Inflammatory macrophage treated with lipopolysaccharide for 4 hours (primary cell): ENCODE results near the gene CCDC167.

ENCODE experiments used
- DNase-seq: peaks from one replicate; pipeline ENCODE4 v3.0.0-alpha.2; 2020

The CCDC167 gene

GRCh38 chr6:37499433-37500293 is at the start of gene CCDC167:
CCDC167 (minus strand) TSS chr6:37499893; CDS start chr6:37499863, 30 bp downstream.
- peak; percentile 98 for DNase-seq

- no peak for DNase-seq
These were observed 49.5 kb upstream of the CCDC167 start for GRCh38 chr6:37549154-37549553.

GRCh38 chr6:37548067-37548674 is 48.5 kb upstream of the CCDC167 start:
- DNase-seq = no peak

- DNase-seq = no peak
These were observed 47.9 kb upstream of the CCDC167 start for GRCh38 chr6:37547564-37548061.

- no peak for DNase-seq
These were observed 46.6 kb upstream of the CCDC167 start for GRCh38 chr6:37546141-37546871.

- DNase-seq = no peak
These were observed 44.8 kb upstream of the CCDC167 start for GRCh38 chr6:37544530-37544929.

- no peak for DNase-seq
These were observed 43.7 kb upstream of the CCDC167 start for GRCh38 chr6:37543361-37543760.

GRCh38 chr6:37541346-37541745 is 41.7 kb upstream of the CCDC167 start:
- no peak for DNase-seq

GRCh38 chr6:37540390-37540789 is 40.7 kb upstream of the CCDC167 start:
- DNase-seq = no peak

- DNase-seq = no peak
These were observed 40.3 kb upstream of the CCDC167 start for GRCh38 chr6:37540029-37540352.

GRCh38 chr6:37539171-37540028 is 39.7 kb upstream of the CCDC167 start:
- no peak for DNase-seq

GRCh38 chr6:37538107-37538506 is 38.4 kb upstream of the CCDC167 start:
- DNase-seq = peak; percentile 11

GRCh38 chr6:37537548-37537947 is 37.9 kb upstream of the CCDC167 start:
- no peak for DNase-seq

- DNase-seq = no peak
These were observed 36.9 kb upstream of the CCDC167 start for GRCh38 chr6:37536491-37537190.

GRCh38 chr6:37535759-37536490 is 36.2 kb upstream of the CCDC167 start:
- no peak for DNase-seq

- no peak for DNase-seq
These were observed 35.7 kb upstream of the CCDC167 start for GRCh38 chr6:37535428-37535758.

- DNase-seq = no peak
These were observed 35.2 kb upstream of the CCDC167 start for GRCh38 chr6:37534893-37535292.

- no peak for DNase-seq
These were observed 32.4 kb upstream of the CCDC167 start for GRCh38 chr6:37532122-37532521.

GRCh38 chr6:37531437-37532036 is 31.8 kb upstream of the CCDC167 start:
- DNase-seq = no peak

GRCh38 chr6:37531026-37531425 is 31.3 kb upstream of the CCDC167 start:
- no peak for DNase-seq

- DNase-seq = no peak
These were observed 30.6 kb upstream of the CCDC167 start for GRCh38 chr6:37530297-37530696.
